Trophoblast cell (in vitro differentiated cells and primary cell): ENCODE results near the gene VSIG10.

Experiments
- DNase-seq, 2 donors: peaks; one replicate each; pipeline ENCODE4 v3.0.0-alpha.2; 2016
- H2AFZ ChIP-seq: 2 replicates; pipeline ENCODE4 v1.6.1; 2013; ENCODE audit warnings: low read length, moderate library complexity, mild to moderate bottlenecking; ENCODE audit not compliant: insufficient read depth, poor library complexity
- H2AK5ac ChIP-seq: 2 replicates; pipeline ENCODE4 v1.6.1; 2013; ENCODE audit warnings: mild to moderate bottlenecking, low read length
- H2BK120ac ChIP-seq: 2 replicates; pipeline ENCODE4 v1.6.1; 2013; ENCODE audit warnings: low read length, mild to moderate bottlenecking, moderate library complexity; ENCODE audit not compliant: insufficient read depth, poor library complexity
- H2BK12ac ChIP-seq: 2 replicates; pipeline ENCODE4 v1.6.1; 2013; ENCODE audit warnings: mild to moderate bottlenecking, low read length, moderate library complexity
- H2BK5ac ChIP-seq: 2 replicates; pipeline ENCODE4 v1.6.1; 2013; ENCODE audit warnings: low read length, low read depth, moderate library complexity, mild to moderate bottlenecking; ENCODE audit not compliant: poor library complexity
- H3K14ac ChIP-seq: 2 replicates; pipeline ENCODE4 v1.6.1; 2013; ENCODE audit warnings: mild to moderate bottlenecking, low read length
- H3K18ac ChIP-seq: 2 replicates; pipeline ENCODE4 v1.6.1; 2013; ENCODE audit warnings: mild to moderate bottlenecking, low read length
- H3K23ac ChIP-seq: 2 replicates; pipeline ENCODE4 v1.6.1; 2013; ENCODE audit warnings: low read length
- H3K27ac ChIP-seq: 2 replicates; pipeline ENCODE4 v1.5.1; 2013; ENCODE audit warnings: low read depth, mild to moderate bottlenecking, inconsistent platforms, low read length, moderate library complexity
- H3K27me3 ChIP-seq: 2 replicates; pipeline ENCODE4 v1.6.1; 2013; ENCODE audit warnings: inconsistent platforms, mild to moderate bottlenecking, low read length, moderate library complexity; ENCODE audit not compliant: insufficient read depth
- H3K36me3 ChIP-seq, 2 experiments: 1 replicate in 1 of 2; 2 replicates in 1 of 2; pipeline ENCODE4 v1.6.1; 2013; ENCODE audit warnings: low read length in 2 of 2, mild to moderate bottlenecking in 2 of 2, moderate library complexity in 1 of 2; ENCODE audit not compliant: insufficient read depth in 2 of 2, control insufficient read depth in 1 of 2
- H3K4ac ChIP-seq: 2 replicates; pipeline ENCODE4 v1.6.1; 2013; ENCODE audit warnings: low read depth, mild to moderate bottlenecking, low read length, moderate library complexity
- H3K4me1 ChIP-seq, 2 experiments: 1 replicate in 1 of 2; 2 replicates in 1 of 2; pipeline ENCODE4 v1.6.1; 2013; ENCODE audit warnings: low read length in 2 of 2, mild to moderate bottlenecking in 2 of 2, moderate library complexity in 1 of 2; ENCODE audit not compliant: insufficient read depth in 2 of 2, control insufficient read depth in 1 of 2
- H3K4me2 ChIP-seq: 2 replicates; pipeline ENCODE4 v1.6.1; 2013; ENCODE audit warnings: inconsistent platforms, mild to moderate bottlenecking, low read length, moderate library complexity
- H3K4me3 ChIP-seq: 2 replicates; pipeline ENCODE4 v1.5.1; 2013; ENCODE audit warnings: mild to moderate bottlenecking, low read depth, low read length, inconsistent platforms
- H3K79me1 ChIP-seq: one replicate; pipeline ENCODE4 v1.6.1; 2013; ENCODE audit warnings: low read length
- H3K79me2 ChIP-seq: 2 replicates; pipeline ENCODE4 v1.6.1; 2013; ENCODE audit warnings: low read length, mild to moderate bottlenecking; ENCODE audit not compliant: control insufficient read depth, insufficient read depth, poor library complexity
- H3K9ac ChIP-seq: 2 replicates; pipeline ENCODE4 v1.6.1; 2013; ENCODE audit warnings: mild to moderate bottlenecking, low read length
- H3K9me3 ChIP-seq: 2 replicates; pipeline ENCODE4 v1.6.1; 2013; ENCODE audit warnings: low read depth, mild to moderate bottlenecking, control low read depth, inconsistent platforms, low read length; ENCODE audit not compliant: insufficient read depth
- H4K12ac ChIP-seq: 2 replicates; pipeline ENCODE4 v1.6.1; 2013; ENCODE audit warnings: low read depth, mild to moderate bottlenecking, low read length, moderate library complexity
- H4K8ac ChIP-seq: 2 replicates; pipeline ENCODE4 v1.6.1; 2013; ENCODE audit warnings: low read depth, mild to moderate bottlenecking, low read length, moderate library complexity
- H4K91ac ChIP-seq: one replicate; pipeline ENCODE4 v1.6.1; 2013; ENCODE audit warnings: low read depth, mild to moderate bottlenecking, low read length, moderate library complexity
- WGBS: extraction: QIAGEN DNeasy Blood & Tissue Kit; methylation state at CpG from one replicate; pipeline ENCODE4 v1.1.7; 2013; ENCODE audit warnings: missing lambda C conversion rate; ENCODE audit not compliant: insufficient read length, insufficient coverage; ENCODE audit errors: extremely low coverage; 5-methylcytosine and 5-hydroxymethylcytosine counted together

The VSIG10 gene

GRCh38 chr12:118145798-118146156 lies 42.0 kb upstream of the VSIG10 start:
- H3K18ac ChIP-seq: no peak overlapping the region
- H3K79me1 ChIP-seq: no peaks in the 10 kb centered on the region
- H4K8ac ChIP-seq: no peak overlapping the region
- no peaks in the 10 kb centered on the region for H3K79me2 ChIP-seq
- no peaks in the 10 kb centered on the region for H3K27me3 ChIP-seq
- H3K27ac ChIP-seq: no peak overlapping the region
- H3K4ac ChIP-seq: no peak overlapping the region
- no peak overlapping the region for H2AFZ ChIP-seq
- no peak overlapping the region for H4K12ac ChIP-seq
- no peak for DNase-seq
- no peak overlapping the region for H3K4me3 ChIP-seq
- H3K36me3 ChIP-seq: peaks cover 26 to 33% of the 10 kb centered on the region in 2 experiments
- H4K91ac ChIP-seq: no peak overlapping the region
- H3K4me1 ChIP-seq: no peaks in the 10 kb centered on the region
- H3K23ac ChIP-seq: no peak overlapping the region
- WGBS: no CpG with 5 or more reads among the region's 9 CpGs
- H2BK5ac ChIP-seq: no peak overlapping the region
- no peak overlapping the region for H2BK12ac ChIP-seq
- H3K4me2 ChIP-seq: no peak overlapping the region
- no peaks in the 10 kb centered on the region for H3K9me3 ChIP-seq
- H2AK5ac ChIP-seq: no peak overlapping the region
- H3K14ac ChIP-seq: no peak overlapping the region
- H2BK120ac ChIP-seq: no peak overlapping the region
- no peak overlapping the region for H3K9ac ChIP-seq

- Histone ChIP-seq H2AK5ac (no peak overlapping the region), H3K9ac (no peak overlapping the region), H3K4ac (no peak overlapping the region), H4K91ac (no peak overlapping the region), H3K4me3 (no peak overlapping the region), H2BK12ac (no peak overlapping the region), H3K79me1 (no peaks in the 10 kb centered on the region), H3K9me3 (no peaks in the 10 kb centered on the region), H3K18ac (no peak overlapping the region), H3K14ac (no peak overlapping the region), H3K79me2 (no peaks in the 10 kb centered on the region), H3K27me3 (no peaks in the 10 kb centered on the region), H3K23ac (no peak overlapping the region), H3K36me3 (peaks cover 26 to 37% of the 10 kb centered on the region in 2 experiments), H3K27ac (no peak overlapping the region), H2AFZ (no peak overlapping the region), H2BK5ac (no peak overlapping the region), H2BK120ac (no peak overlapping the region), H4K12ac (no peak overlapping the region), H3K4me2 (no peak overlapping the region), H3K4me1 (no peaks in the 10 kb centered on the region), H4K8ac (no peak overlapping the region)
- no peak for DNase-seq
- no CpG with 5 or more reads among the region's 7 CpGs for WGBS
Observed at GRCh38 chr12:118145113-118145797, 41.4 kb upstream of the VSIG10 start.

GRCh38 chr12:118144499-118144898 lies 40.7 kb upstream of the VSIG10 start:
- Histone ChIP-seq H3K4me2 (no peak overlapping the region), H3K23ac (no peak overlapping the region), H3K36me3 (peaks cover 29 to 41% of the 10 kb centered on the region in 2 experiments), H4K91ac (no peak overlapping the region), H3K79me2 (no peaks in the 10 kb centered on the region), H3K27ac (no peak overlapping the region), H3K4me1 (peaks cover under 1 to 2% of the 10 kb centered on the region in 2 experiments), H3K9me3 (no peaks in the 10 kb centered on the region), H2BK120ac (no peak overlapping the region), H4K12ac (no peak overlapping the region), H3K9ac (no peak overlapping the region), H3K18ac (no peak overlapping the region), H2BK5ac (no peak overlapping the region), H3K27me3 (no peaks in the 10 kb centered on the region), H4K8ac (no peak overlapping the region), H2BK12ac (no peak overlapping the region), H3K4me3 (no peak overlapping the region), H2AFZ (no peak overlapping the region), H2AK5ac (no peak overlapping the region), H3K79me1 (no peaks in the 10 kb centered on the region), H3K4ac (no peak overlapping the region), H3K14ac (no peak overlapping the region)
- no peak for DNase-seq
- WGBS: no CpG with 5 or more reads among the region's 13 CpGs

GRCh38 chr12:118140825-118141224 lies 37.0 kb upstream of the VSIG10 start:
- H3K79me2 ChIP-seq: peaks cover 9% of the 10 kb centered on the region
- no peak overlapping the region for H4K91ac ChIP-seq
- H3K36me3 ChIP-seq: peaks cover 26 to 44% of the 10 kb centered on the region in 2 experiments
- H3K18ac ChIP-seq: no peak overlapping the region
- no peak overlapping the region for H3K4me3 ChIP-seq
- no CpG with 5 or more reads among the region's 8 CpGs for WGBS
- H3K14ac ChIP-seq: no peak overlapping the region
- no peak for DNase-seq
- no peak overlapping the region for H2BK120ac ChIP-seq
- H3K9ac ChIP-seq: no peak overlapping the region
- H2BK12ac ChIP-seq: no peak overlapping the region
- no peak overlapping the region for H3K23ac ChIP-seq
- H2BK5ac ChIP-seq: no peak overlapping the region
- H3K79me1 ChIP-seq: peaks cover 6% of the 10 kb centered on the region
- peaks cover 7 to 11% of the 10 kb centered on the region in 2 experiments for H3K4me1 ChIP-seq
- H4K12ac ChIP-seq: no peak overlapping the region
- H3K9me3 ChIP-seq: no peaks in the 10 kb centered on the region
- H3K4me2 ChIP-seq: no peak overlapping the region
- H3K27me3 ChIP-seq: no peaks in the 10 kb centered on the region
- no peak overlapping the region for H4K8ac ChIP-seq
- H2AFZ ChIP-seq: no peak overlapping the region
- H3K27ac ChIP-seq: no peak overlapping the region
- H3K4ac ChIP-seq: no peak overlapping the region
- H2AK5ac ChIP-seq: no peak overlapping the region
